ENCODE measurements around the gene MARCKSL1. TPM values are rescaled to one million over a fixed set of nuclear protein-coding genes. Genes with fewer than 3 reads are reported as not detected.

The MARCKSL1 gene
- total and polyA plus RNA-seq, 4 donors, result 13.0 to 29.5 (median 18.4) TPM

DNA sequence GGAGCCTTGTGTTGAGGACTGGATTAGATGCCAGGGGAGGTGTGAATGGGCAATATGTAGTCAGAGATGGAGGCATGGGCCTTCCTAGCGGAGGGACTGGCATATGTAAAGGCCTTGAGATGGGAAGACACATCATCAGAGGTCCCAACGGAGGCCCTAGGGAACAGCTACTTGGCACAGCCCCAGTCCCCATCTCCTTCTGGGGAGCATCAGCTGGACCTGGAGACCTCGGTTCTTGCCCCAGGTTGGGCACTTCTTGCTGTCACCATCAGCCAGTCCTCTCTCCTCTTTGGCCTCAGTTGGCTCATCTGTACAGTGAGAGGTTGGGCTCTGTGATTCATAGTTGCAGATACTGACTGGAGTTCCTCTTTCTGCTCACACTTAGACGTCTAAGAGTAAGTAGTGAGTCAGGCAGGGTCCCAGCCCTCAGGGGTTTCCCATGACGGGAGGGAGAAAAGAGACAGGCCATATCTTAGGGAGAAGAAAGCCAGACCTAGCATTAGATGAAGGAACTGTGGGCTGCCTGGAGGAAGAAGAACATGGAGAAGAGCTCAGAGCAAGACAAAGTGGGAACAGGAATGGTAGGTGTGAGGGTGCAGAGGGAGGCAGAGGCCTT is 3.4 kb upstream of the MARCKSL1 start:
- no peak for DNase-seq (ENCODE audit: low spot score)
- 80% methylated on average over 5 of the region's 5 CpGs for WGBS
- TF ChIP-seq HNF4G (IDR thresholded peaks at IDR 0.05) (no peak), YY1 (IDR thresholded peaks at IDR 0.05) (no peak), HNF4A (conservative IDR thresholded peaks at IDR 0.05) (no peak), JUND (IDR thresholded peaks at IDR 0.05) (no peak), NR2F2 (IDR thresholded peaks at IDR 0.05) (no peak), RXRA (IDR thresholded peaks at IDR 0.05) (no peak)
- TF ChIP-seq, protein P1, sequence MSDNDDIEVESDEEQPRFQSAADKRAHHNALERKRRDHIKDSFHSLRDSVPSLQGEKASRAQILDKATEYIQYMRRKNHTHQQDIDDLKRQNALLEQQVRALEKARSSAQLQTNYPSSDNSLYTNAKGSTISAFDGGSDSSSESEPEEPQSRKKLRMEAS (IDR thresholded peaks at IDR 0.05), result no peak
- TF ChIP-seq, protein P2, sequence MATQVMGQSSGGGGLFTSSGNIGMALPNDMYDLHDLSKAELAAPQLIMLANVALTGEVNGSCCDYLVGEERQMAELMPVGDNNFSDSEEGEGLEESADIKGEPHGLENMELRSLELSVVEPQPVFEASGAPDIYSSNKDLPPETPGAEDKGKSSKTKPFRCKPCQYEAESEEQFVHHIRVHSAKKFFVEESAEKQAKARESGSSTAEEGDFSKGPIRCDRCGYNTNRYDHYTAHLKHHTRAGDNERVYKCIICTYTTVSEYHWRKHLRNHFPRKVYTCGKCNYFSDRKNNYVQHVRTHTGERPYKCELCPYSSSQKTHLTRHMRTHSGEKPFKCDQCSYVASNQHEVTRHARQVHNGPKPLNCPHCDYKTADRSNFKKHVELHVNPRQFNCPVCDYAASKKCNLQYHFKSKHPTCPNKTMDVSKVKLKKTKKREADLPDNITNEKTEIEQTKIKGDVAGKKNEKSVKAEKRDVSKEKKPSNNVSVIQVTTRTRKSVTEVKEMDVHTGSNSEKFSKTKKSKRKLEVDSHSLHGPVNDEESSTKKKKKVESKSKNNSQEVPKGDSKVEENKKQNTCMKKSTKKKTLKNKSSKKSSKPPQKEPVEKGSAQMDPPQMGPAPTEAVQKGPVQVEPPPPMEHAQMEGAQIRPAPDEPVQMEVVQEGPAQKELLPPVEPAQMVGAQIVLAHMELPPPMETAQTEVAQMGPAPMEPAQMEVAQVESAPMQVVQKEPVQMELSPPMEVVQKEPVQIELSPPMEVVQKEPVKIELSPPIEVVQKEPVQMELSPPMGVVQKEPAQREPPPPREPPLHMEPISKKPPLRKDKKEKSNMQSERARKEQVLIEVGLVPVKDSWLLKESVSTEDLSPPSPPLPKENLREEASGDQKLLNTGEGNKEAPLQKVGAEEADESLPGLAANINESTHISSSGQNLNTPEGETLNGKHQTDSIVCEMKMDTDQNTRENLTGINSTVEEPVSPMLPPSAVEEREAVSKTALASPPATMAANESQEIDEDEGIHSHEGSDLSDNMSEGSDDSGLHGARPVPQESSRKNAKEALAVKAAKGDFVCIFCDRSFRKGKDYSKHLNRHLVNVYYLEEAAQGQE (IDR thresholded peaks at IDR 0.05), result no peak
- Histone ChIP-seq H3K9ac (ENCODE audit: low read depth in 1 of 2, low read length in 2 of 2) (no peak overlapping the region), H3K4me3 (ENCODE audit: low read depth in 1 of 3, low read length in 3 of 3) (no peak overlapping the region), H3K4me1 (ENCODE audit: control insufficient read depth in 4 of 4, insufficient read depth in 4 of 4, low read length in 3 of 4) (peaks cover 2 to 19% (median 8%) of the 10 kb centered on the region in 4 donors), H3K27ac (ENCODE audit: low read depth in 1 of 2, low read length in 2 of 2) (no peak overlapping the region), H3K27me3 (ENCODE audit: control insufficient read depth in 4 of 4, insufficient read depth in 4 of 4, low read length in 3 of 4) (no peaks in the 10 kb centered on the region), H3K9me3 (ENCODE audit: control insufficient read depth in 4 of 4, low read length in 3 of 4) (no peaks in the 10 kb centered on the region), H3K36me3 (ENCODE audit: control insufficient read depth in 4 of 4, insufficient read depth in 3 of 4, low read depth in 1 of 4, low read length in 3 of 4) (no peaks in the 10 kb centered on the region)

DNA sequence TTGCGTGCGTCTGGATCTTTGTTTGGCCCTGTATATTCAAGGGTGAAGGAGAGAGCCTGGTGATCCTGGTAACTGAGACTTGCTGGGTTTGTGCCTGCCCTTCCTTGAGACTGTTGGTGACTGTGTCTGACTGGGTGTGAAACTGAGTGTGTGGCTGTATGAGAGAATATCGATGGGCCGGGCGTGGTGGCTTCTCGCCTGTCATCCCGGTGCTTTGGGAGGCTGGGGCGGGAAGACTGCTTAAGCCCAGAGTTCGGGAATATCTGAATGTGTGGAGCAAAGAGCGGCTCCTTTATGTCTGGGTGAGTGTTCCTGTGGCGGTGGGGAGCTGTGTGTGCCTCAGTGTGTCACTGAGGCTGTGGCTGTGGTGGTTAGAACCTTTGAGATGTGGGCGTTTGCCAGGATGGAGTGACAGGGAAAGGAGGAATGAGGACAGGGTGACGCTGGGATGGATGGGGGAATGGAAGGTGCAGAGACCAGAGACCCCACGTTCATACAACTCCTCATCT is 2.7 kb upstream of the MARCKSL1 start:
- Histone ChIP-seq H3K9me3 (ENCODE audit: control insufficient read depth in 4 of 4, low read length in 3 of 4) (no peaks in the 10 kb centered on the region), H3K36me3 (ENCODE audit: control insufficient read depth in 4 of 4, insufficient read depth in 3 of 4, low read depth in 1 of 4, low read length in 3 of 4) (no peaks in the 10 kb centered on the region), H3K4me3 (ENCODE audit: low read depth in 1 of 3, low read length in 3 of 3) (no peak overlapping the region), H3K4me1 (ENCODE audit: control insufficient read depth in 4 of 4, insufficient read depth in 4 of 4, low read length in 3 of 4) (peaks cover 2 to 22% (median 8%) of the 10 kb centered on the region in 4 donors), H3K9ac (ENCODE audit: low read depth in 1 of 2, low read length in 2 of 2) (no peak overlapping the region), H3K27me3 (ENCODE audit: control insufficient read depth in 4 of 4, insufficient read depth in 4 of 4, low read length in 3 of 4) (no peaks in the 10 kb centered on the region), H3K27ac (ENCODE audit: low read depth in 1 of 2, low read length in 2 of 2) (no peak overlapping the region)
- DNase-seq (ENCODE audit: low spot score), result no peak
- no peak for TF ChIP-seq YY1 (IDR thresholded peaks at IDR 0.05)
- TF ChIP-seq, protein P3, sequence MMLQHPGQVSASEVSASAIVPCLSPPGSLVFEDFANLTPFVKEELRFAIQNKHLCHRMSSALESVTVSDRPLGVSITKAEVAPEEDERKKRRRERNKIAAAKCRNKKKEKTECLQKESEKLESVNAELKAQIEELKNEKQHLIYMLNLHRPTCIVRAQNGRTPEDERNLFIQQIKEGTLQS (IDR thresholded peaks at IDR 0.05), result no peak
- no peak for TF ChIP-seq EGR1 (IDR thresholded peaks at IDR 0.05; ENCODE audit: low read depth in 2 of 2)
- TF ChIP-seq RAD21 (IDR thresholded peaks at IDR 0.05), result no peak
- TF ChIP-seq GABPA (IDR thresholded peaks at IDR 0.05 in 1 of 2, conservative IDR thresholded peaks at IDR 0.05 in 1 of 2), result no peak
- no peak for TF ChIP-seq HNF4G (IDR thresholded peaks at IDR 0.05)
- TF ChIP-seq FOXA1 (IDR thresholded peaks at IDR 0.05), result no peak
- no peak for TF ChIP-seq JUND (IDR thresholded peaks at IDR 0.05)
- no peak for TF ChIP-seq NR2F2 (IDR thresholded peaks at IDR 0.05)
- TF ChIP-seq HNF4A (conservative IDR thresholded peaks at IDR 0.05), result no peak
- no peak for TF ChIP-seq FOXA2 (IDR thresholded peaks at IDR 0.05)
- TF ChIP-seq CTCF (IDR thresholded peaks at IDR 0.05; ENCODE audit: low read depth, low read length, missing input control), result no peak
- TF ChIP-seq, protein P1 (IDR thresholded peaks at IDR 0.05), result no peak
- TF ChIP-seq TAF1 (conservative IDR thresholded peaks at IDR 0.05), result no peak
- TF ChIP-seq ZBTB33 (IDR thresholded peaks at IDR 0.05), result no peak
- 84% methylated on average over 14 of the region's 14 CpGs for WGBS

Measured in liver (tissue), 9 donors.